SK-MEL-5 (cell line): Measurements from ENCODE around the gene SETX. TPM values are rescaled to one million over a fixed set of nuclear protein-coding genes. Genes with fewer than 3 reads are reported as not detected.

Source experiments
- DNase-seq: peaks from one replicate; pipeline ENCODE4 v3.0.0-alpha.2; 2016; ENCODE audit warnings: low read depth, low spot score
- in situ Hi-C: cut with HindIII; loops from 2 replicates; pipeline ENCODE4 v1.10.0; 2016; ENCODE audit warnings: low sequenced_read_pairs, high pct_unique_total_duplicates, low pct_unique_long_range_greater_than_20kb
- total RNA-seq: library from RNA; depleted of rRNA; stranded (reverse); fragments of >200 nt; shearing (Covaris generic); gene quantifications from 2 replicates; pipeline ENCODE4 v1.2.3, GENCODE V29; 2014; rRNA removed

The SETX gene
- total RNA-seq, 1 experiment from 2014 or later: 58.2 TPM

DNA sequence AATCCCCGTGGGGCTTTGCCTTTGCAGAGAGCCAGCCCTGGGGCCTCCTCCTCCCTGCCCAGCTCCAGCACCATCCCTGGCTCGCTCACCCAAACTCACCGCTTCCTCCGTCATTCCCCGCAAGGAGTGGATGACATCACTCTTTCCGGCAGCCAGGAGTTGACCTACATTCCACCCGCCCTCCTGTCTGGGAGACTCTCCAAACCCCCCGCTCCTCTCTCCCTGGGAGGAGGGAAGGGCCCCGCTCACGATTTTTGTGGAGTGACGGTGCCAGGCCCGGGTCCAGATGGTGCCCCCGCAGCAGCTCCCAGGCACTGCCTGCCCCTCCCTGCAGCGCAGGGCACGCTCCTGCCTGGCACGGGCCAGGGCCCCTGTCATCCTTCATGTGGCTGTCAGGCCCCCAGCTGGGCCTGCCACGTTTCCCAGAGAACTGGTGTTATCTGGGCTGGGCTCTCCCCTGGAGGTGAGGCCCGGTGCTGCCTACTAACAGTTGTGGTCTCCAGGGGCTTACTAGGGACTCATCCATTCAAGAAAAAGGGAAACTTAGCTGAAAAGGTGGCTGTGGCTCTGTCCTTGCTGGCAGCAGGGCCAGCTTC lies 140.7 kb downstream of the SETX start:
- no peak for DNase-seq
- in situ Hi-C loops: no loop called here

DNA sequence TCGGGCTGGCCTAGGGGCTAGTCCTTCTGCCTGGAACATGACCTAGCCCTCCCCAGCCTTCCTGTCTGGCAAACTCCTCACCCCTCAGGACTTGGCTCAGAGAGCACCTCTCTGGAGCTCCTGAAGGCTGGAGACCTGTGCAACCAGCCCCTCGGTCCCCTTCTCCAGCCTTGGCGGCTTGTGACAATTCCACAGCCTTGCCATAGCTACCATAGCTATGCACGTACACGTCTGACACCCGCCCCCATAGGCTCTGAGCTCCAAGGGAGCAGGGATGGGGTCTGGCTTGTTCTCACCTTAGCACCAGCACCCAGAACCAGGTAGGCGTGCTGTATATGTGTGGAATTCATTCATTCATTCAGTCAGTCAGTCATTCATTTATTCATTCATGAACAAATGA lies 143.2 kb downstream of the SETX start:
- in situ Hi-C loops: no loop called here
- no peak for DNase-seq

Other genes with a start within 250 kb of the SETX start
- 0.37 and 0.67 TPM in 2 replicates for gene NTNG2, start 192.9 kb downstream of the SETX start, total RNA-seq
- gene TTF1, start 51.9 kb upstream of the SETX start, total RNA-seq: 13.9 and 16.7 TPM in 2 replicates
- gene CFAP77, start 55.2 kb upstream of the SETX start, total RNA-seq: 0.19 TPM in 1 of 2 replicates, not detected in the other
- not detected in 2 replicates for gene BARHL1, start 227.6 kb upstream of the SETX start, total RNA-seq